Brain microvascular endothelial cell (primary cell): Measurements from ENCODE around the gene HABP4.

Experiments used
- DNase-seq: peaks from one replicate; pipeline ENCODE4 v3.0.0-alpha.2; 2020
- H3K27ac ChIP-seq: fragments of 250-450 bp; sonication (Bioruptor Pico); 2 replicates; pipeline ENCODE4 v1.5.1; 2020; ENCODE audit warnings: mild to moderate bottlenecking, moderate library complexity
- H3K27me3 ChIP-seq: fragments of 250-450 bp; sonication (Bioruptor Pico); replicated peaks from 2 replicates; pipeline ENCODE4 v1.5.1; 2020; ENCODE audit warnings: mild to moderate bottlenecking
- H3K36me3 ChIP-seq: fragments of 250-450 bp; sonication (Bioruptor Pico); replicated peaks from 2 replicates; pipeline ENCODE4 v1.5.1; 2020; ENCODE audit warnings: mild to moderate bottlenecking
- H3K4me3 ChIP-seq: 2 replicates; pipeline ENCODE4 v1.5.1; 2011; ENCODE audit warnings: low read depth, mild to moderate bottlenecking, control low read depth, low read length, moderate library complexity
- CTCF ChIP-seq: IDR thresholded peaks from 2 replicates; pipeline ENCODE4 v1.5.1; 2011; ENCODE audit warnings: low read depth, mild to moderate bottlenecking, moderate library complexity, low read length, control low read depth, inconsistent platforms; ENCODE audit errors: missing control alignments
- in situ Hi-C: cut with HindIII; loops from 2 replicates; pipeline ENCODE4 v1.10.0; 2017; ENCODE audit warnings: low sequenced_read_pairs, low pct_ligation_motif_present

Gene HABP4

GRCh38 chr9:96419691-96419969, 30.3 kb upstream of the HABP4 start:
- Histone ChIP-seq H3K27ac (peak overlapping the region; percentile 72), H3K4me3 (no peak overlapping the region), H3K36me3 (no peaks in the 10 kb centered on the region), H3K27me3 (no peaks in the 10 kb centered on the region)
- DNase-seq: no peak
- no peak for TF ChIP-seq CTCF
- in situ Hi-C loops: no loop called here

- Histone ChIP-seq H3K27ac (peak overlapping the region; percentile 72), H3K36me3 (no peaks in the 10 kb centered on the region), H3K27me3 (no peaks in the 10 kb centered on the region), H3K4me3 (no peak overlapping the region)
- peak; percentile 89 for DNase-seq
- in situ Hi-C loops: no loop called here
- TF ChIP-seq CTCF: no peak
These were observed 29.3 kb upstream of the HABP4 start for GRCh38 chr9:96420468-96421219.

DNA sequence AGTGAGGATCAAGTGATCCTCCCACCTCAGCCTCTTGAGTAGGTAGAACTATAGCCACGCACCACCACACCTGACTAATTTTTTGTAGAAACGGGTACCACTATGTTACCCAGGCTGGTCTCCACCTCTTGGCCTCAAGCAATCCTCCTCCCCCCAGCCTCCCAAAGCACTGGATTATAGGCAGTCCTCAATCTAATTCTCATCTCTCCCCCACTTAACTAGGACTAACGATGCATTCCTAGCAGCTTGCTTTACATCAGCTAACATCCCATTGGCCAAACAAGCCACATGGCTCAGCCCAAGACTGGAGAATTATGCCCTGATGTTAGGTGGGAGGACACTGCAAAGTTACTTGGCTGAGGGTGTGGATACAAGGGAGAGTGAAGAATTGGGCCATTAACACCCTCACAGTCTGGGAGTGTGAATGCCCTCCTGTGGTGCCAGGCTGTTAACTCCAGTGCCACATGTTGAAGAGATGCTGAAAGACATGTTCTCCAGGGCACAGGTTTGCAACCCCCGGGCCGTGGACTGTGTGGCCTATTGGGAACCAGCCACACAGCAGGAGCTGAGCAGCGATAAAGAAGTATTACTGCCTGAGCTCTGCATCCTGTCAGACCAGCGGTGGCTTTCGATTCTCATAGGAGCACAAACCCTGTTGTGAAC, 26.5 kb upstream of the HABP4 start:
- no peak for DNase-seq
- H3K27ac ChIP-seq: no peak overlapping the region
- no peaks in the 10 kb centered on the region for H3K27me3 ChIP-seq
- no peak overlapping the region for H3K4me3 ChIP-seq
- in situ Hi-C loops: no loop called here
- TF ChIP-seq CTCF: no peak
- no peaks in the 10 kb centered on the region for H3K36me3 ChIP-seq

DNA sequence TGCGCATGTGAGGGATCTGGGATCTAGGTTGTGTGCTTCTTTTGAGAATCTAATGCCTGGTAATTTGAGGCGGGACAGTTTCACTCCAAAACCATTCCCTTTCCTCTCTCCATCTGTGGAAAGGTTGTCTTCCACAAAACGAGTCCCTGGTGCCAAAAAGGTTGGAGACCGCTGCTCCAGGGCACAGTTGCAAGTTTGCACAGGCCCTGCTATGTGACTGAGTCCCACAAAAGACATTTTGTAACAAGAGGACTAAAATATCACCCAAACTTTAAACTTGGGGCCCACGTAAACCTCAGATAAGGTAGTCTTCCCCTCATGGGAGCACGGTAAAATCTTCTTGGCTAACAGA, 26.0 kb upstream of the HABP4 start:
- H3K27me3 ChIP-seq: no peaks in the 10 kb centered on the region
- TF ChIP-seq CTCF: no peak
- in situ Hi-C loops: no loop called here
- no peak for DNase-seq
- no peaks in the 10 kb centered on the region for H3K36me3 ChIP-seq
- H3K27ac ChIP-seq: no peak overlapping the region
- H3K4me3 ChIP-seq: no peak overlapping the region

GRCh38 chr9:96425500-96426169, 24.3 kb upstream of the HABP4 start:
- DNase-seq: no peak
- H3K27me3 ChIP-seq: no peaks in the 10 kb centered on the region
- no peaks in the 10 kb centered on the region for H3K36me3 ChIP-seq
- H3K4me3 ChIP-seq: no peak overlapping the region
- no peak overlapping the region for H3K27ac ChIP-seq
- TF ChIP-seq CTCF: no peak
- in situ Hi-C loops: no loop called here
